MM.1S (cell line): ENCODE results near the gene CHCHD3.

ENCODE experiments used
- DNase-seq: peaks from one replicate; pipeline ENCODE4 v3.0.0-alpha.2; 2015
- H2AFZ ChIP-seq: fragments of 300-600 bp; sonication (generic); 2 replicates; pipeline ENCODE4 v1.6.0; 2016; ENCODE audit warnings: antibody characterized with exemption, low read length
- H3F3A ChIP-seq: fragments of 300-600 bp; sonication (generic); 2 replicates; pipeline ENCODE4 v1.6.1; 2016; ENCODE audit warnings: mild to moderate bottlenecking, antibody characterized with exemption, low read length, moderate library complexity, mixed read lengths; ENCODE audit not compliant: insufficient read depth
- H3K27ac ChIP-seq: fragments of 300-600 bp; sonication (generic); 2 replicates; pipeline ENCODE4 v1.5.1; 2016; ENCODE audit warnings: mild to moderate bottlenecking, low read length
- H3K27me3 ChIP-seq: fragments of 300-600 bp; sonication (generic); replicated peaks from 2 replicates; pipeline ENCODE4 v1.6.0; 2016; ENCODE audit warnings: low read length; ENCODE audit not compliant: insufficient read depth
- H3K36me3 ChIP-seq: fragments of 300-600 bp; sonication (generic); replicated peaks from 2 replicates; pipeline ENCODE4 v1.6.1; 2016; ENCODE audit warnings: mild to moderate bottlenecking, low read length, mixed read lengths; ENCODE audit not compliant: insufficient read depth
- H3K4me1 ChIP-seq: fragments of 300-600 bp; sonication (generic); 2 replicates; pipeline ENCODE4 v1.6.1; 2016; ENCODE audit warnings: low read length, mixed read lengths
- H3K4me2 ChIP-seq: fragments of 300-600 bp; sonication (generic); 2 replicates; pipeline ENCODE4 v1.6.0; 2016; ENCODE audit warnings: low read depth, low read length
- H3K4me3 ChIP-seq: fragments of 300-600 bp; sonication (generic); 2 replicates; pipeline ENCODE4 v1.5.1; 2016; ENCODE audit warnings: low read length, mixed read lengths
- H3K79me2 ChIP-seq: fragments of 300-600 bp; sonication (generic); 2 replicates; pipeline ENCODE4 v1.6.1; 2016; ENCODE audit warnings: mixed run types, low read length, mixed read lengths
- H3K9ac ChIP-seq: fragments of 300-600 bp; sonication (generic); 2 replicates; pipeline ENCODE4 v1.6.1; 2016; ENCODE audit warnings: low read length, mixed read lengths
- H3K9me2 ChIP-seq: fragments of 300-600 bp; sonication (generic); replicated peaks from 2 replicates; pipeline ENCODE4 v1.6.1; 2016; ENCODE audit warnings: mild to moderate bottlenecking, low read length, mixed read lengths; ENCODE audit not compliant: insufficient read depth
- H3K9me3 ChIP-seq: fragments of 300-600 bp; sonication (generic); replicated peaks from 2 replicates; pipeline ENCODE4 v1.6.1; 2016; ENCODE audit warnings: mild to moderate bottlenecking, low read length, mixed read lengths; ENCODE audit not compliant: insufficient read depth
- H4K20me1 ChIP-seq: fragments of 300-600 bp; sonication (generic); 2 replicates; pipeline ENCODE4 v1.6.1; 2016; ENCODE audit warnings: mild to moderate bottlenecking, low read length, moderate library complexity, mixed read lengths; ENCODE audit not compliant: insufficient read depth
- CTCF ChIP-seq: fragments of 300-600 bp; sonication (generic); IDR thresholded peaks from 2 replicates; pipeline ENCODE4 v1.5.1; 2016; ENCODE audit warnings: antibody characterized with exemption, low read length, mixed read lengths
- EZH2 ChIP-seq: fragments of 300-600 bp; sonication (generic); optimal IDR thresholded peaks from 2 replicates; pipeline ENCODE3; 2017; ENCODE audit warnings: low read depth, mild to moderate bottlenecking, antibody characterized with exemption, low read length, mixed read lengths
- EZH2phosphoT487 ChIP-seq: fragments of 300-600 bp; sonication (generic); IDR thresholded peaks from 2 replicates; pipeline ENCODE4 v1.6.1; 2018; ENCODE audit warnings: antibody characterized with exemption, low read length

CHCHD3 gene

DNA sequence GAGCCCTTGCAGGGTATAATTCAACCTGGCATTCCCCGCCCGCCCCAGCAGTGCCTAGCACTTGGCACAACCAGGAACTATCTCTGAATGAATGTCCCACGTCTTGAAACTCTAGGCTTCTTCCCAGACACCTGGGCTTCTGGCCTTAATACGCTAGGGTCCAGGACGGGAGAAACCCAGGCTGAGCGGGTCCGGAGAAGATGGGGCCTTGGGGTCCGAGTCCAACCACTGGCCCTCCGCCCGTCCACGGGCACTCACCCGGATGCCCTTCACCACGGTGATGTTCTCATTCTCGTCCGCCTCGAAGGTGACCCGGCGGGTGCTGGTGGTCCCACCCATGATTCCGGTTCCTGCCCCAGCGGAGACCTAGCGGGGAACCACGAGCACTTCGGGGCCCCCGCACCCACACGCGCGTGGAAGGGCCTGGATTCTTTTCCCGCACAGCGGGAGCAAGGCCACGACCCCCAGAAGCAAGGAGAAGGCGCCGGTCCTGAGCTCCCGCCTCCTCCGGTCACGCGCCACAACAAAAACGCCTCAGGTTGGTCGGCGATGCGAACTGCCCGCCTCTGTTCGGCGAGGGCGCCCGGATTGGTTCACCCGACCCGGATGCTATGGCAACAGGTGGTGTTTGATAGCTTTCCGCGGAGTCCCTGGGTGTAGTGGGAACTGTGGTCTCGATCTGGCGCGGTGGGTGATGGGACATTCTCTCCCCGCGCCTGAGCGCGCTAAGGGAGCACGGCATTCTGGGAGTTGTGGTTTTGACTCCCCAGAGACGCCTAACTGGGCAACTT, at the start of gene CHCHD3:
TSS of gene CHCHD3 (minus strand) at position 492 of the 791 bp plus-strand sequence. CDS start at position 339, 153 bp downstream.
- 0 out of 2 replicates have a peak, but pooled peaks cover 5% of the 10 kb centered on the region for H3K36me3 ChIP-seq
- peak within 1 kb of the TSS; percentile 67 for H2AFZ ChIP-seq
- no peaks in the 10 kb centered on the region for H3K27me3 ChIP-seq
- H3K4me1 ChIP-seq, result no peaks in the 10 kb centered on the region
- peak within 1 kb of the TSS; percentile 89 for H3K4me3 ChIP-seq
- peaks cover 51% of the 10 kb centered on the region for H3K79me2 ChIP-seq
- H3K27ac ChIP-seq, result peak within 1 kb of the TSS; percentile 42; the same call in 1 of the 2 replicates
- peak within 1 kb of the TSS; percentile 84 for H3K4me2 ChIP-seq
- peak; percentile 100 for DNase-seq
- H4K20me1 ChIP-seq, result peaks cover 24% of the 10 kb centered on the region
- H3F3A ChIP-seq, result peaks cover 7% of the 10 kb centered on the region; the same call in 1 of the 2 replicates
- no peak for TF ChIP-seq CTCF
- TF ChIP-seq EZH2, result no peak
- no peak for TF ChIP-seq EZH2phosphoT487
- H3K9ac ChIP-seq, result peak within 1 kb of the TSS; percentile 88
- H3K9me3 ChIP-seq, result no peaks in the 10 kb centered on the region
- H3K9me2 ChIP-seq, result no peaks in the 10 kb centered on the region

DNA sequence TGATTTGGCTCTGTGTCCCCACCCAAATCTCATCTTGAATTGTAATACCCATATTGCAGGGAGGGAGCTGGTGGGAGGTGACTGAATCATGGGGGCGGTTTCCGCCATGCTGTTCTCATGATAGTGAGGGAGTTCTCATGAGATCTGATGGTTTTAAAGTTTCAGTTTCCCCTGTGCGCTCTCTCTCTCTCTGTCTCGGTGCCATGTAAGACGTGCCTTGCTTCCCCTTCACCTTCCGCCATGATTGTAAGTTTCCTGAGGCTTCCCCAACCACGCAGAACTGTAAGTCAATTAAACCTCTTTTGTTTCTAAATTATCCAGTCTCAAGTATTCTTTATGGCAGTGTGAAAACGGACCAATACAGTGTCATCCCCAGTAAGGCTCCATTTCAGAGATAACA, 48.3 kb upstream of the CHCHD3 start:
- no peaks in the 10 kb centered on the region for H3K4me1 ChIP-seq
- no peak for DNase-seq
- no peak overlapping the region for H3K4me3 ChIP-seq
- H3K9ac ChIP-seq, result no peak overlapping the region
- H3K27me3 ChIP-seq, result no peaks in the 10 kb centered on the region
- H3K4me2 ChIP-seq, result no peak overlapping the region
- H4K20me1 ChIP-seq, result no peaks in the 10 kb centered on the region
- H3F3A ChIP-seq, result no peaks in the 10 kb centered on the region
- H3K79me2 ChIP-seq, result no peaks in the 10 kb centered on the region
- no peaks in the 10 kb centered on the region for H3K9me3 ChIP-seq
- H3K27ac ChIP-seq, result no peak overlapping the region
- no peaks in the 10 kb centered on the region for H3K9me2 ChIP-seq
- TF ChIP-seq EZH2phosphoT487 (no peak), EZH2 (no peak), CTCF (no peak)
- no peak overlapping the region for H2AFZ ChIP-seq
- H3K36me3 ChIP-seq, result no peaks in the 10 kb centered on the region

DNA sequence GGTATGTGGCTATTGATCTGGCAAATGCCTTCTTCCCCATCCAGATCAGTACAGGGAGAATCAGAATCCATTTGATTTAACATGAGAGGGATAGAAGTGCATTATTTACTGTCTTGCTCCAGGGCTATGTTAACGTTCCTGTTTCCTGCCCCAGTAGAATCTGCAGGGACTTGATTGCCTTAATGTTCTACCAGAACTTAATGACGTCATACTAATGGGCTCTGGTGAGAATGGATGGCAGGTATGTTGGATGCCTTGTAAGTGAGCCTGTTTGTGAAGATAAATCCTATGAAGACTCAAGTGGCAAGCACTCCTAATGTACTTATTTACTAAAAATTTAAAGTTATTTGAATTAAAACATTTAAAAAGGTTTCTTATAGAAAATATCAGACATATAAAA, 44.5 kb upstream of the CHCHD3 start:
- H3K4me2 ChIP-seq, result no peak overlapping the region
- no peaks in the 10 kb centered on the region for H3K79me2 ChIP-seq
- H3K9ac ChIP-seq, result no peak overlapping the region
- no peak overlapping the region for H3K27ac ChIP-seq
- no peak overlapping the region for H3K4me3 ChIP-seq
- no peak overlapping the region for H2AFZ ChIP-seq
- no peaks in the 10 kb centered on the region for H3K9me3 ChIP-seq
- H3K27me3 ChIP-seq, result no peaks in the 10 kb centered on the region
- no peak for DNase-seq
- H3F3A ChIP-seq, result no peaks in the 10 kb centered on the region
- H4K20me1 ChIP-seq, result no peaks in the 10 kb centered on the region
- H3K4me1 ChIP-seq, result no peaks in the 10 kb centered on the region
- H3K9me2 ChIP-seq, result no peaks in the 10 kb centered on the region
- TF ChIP-seq CTCF, result no peak
- TF ChIP-seq EZH2, result no peak
- no peak for TF ChIP-seq EZH2phosphoT487
- no peaks in the 10 kb centered on the region for H3K36me3 ChIP-seq
